OCI-LY1 (cell line): ENCODE data around the gene GALNT13.

Source experiments
- EZH2 ChIP-seq: fragments of 200-600 bp; sonication (generic), shearing (Covaris generic); IDR thresholded peaks from 2 replicates; pipeline ENCODE4 v1.8.0; 2017; ENCODE audit warnings: borderline replicate concordance, mixed run types, mild to moderate bottlenecking, antibody characterized with exemption, low read length, moderate library complexity, mixed read lengths
- TF ChIP-seq, protein P1 (sequence below): fragments of 200-600 bp; sonication (generic), shearing (Covaris generic); IDR thresholded peaks from 2 replicates; pipeline ENCODE4 v1.5.1; 2017; ENCODE audit warnings: mild to moderate bottlenecking, antibody characterized with exemption, low read length, moderate library complexity, mixed read lengths

DNA sequence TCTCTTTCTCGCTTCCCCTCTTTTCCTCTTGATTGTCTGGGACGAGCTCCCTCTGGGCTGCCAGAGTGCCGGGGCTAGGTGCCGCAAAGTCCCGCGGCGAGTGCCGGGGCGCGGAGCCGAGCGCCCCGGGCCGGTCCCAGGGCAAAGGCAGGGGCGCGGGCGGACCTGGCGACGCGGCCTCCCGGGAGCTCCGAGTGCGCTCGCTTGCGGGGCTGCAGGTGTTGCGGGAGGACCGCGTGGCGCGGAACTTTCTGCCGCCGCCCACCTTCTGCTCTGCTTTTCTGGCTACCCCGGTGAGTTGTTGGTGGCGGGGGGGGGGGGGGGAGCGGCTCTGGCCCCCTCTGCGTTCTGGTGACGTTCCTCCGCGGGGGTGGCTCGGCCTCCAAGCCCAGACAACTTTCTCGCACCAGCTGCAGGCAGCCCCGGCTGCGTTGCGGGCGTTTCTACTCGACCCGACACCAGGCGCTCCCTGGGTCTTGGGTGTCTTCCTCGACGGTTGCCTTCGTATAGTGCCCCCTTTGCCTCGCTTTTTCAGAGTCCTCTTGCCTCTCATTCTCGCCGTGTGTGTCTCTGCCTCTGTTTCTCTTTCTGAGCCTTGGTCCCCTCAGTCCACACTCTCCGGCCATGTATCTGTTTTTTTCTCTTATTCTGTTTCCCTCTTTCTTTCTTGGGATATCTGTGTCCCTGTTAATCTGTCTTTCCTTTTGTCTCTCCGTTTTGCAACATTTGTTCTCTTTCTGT lies 759 bp downstream of the GALNT13 start:
- TF ChIP-seq, protein P1, sequence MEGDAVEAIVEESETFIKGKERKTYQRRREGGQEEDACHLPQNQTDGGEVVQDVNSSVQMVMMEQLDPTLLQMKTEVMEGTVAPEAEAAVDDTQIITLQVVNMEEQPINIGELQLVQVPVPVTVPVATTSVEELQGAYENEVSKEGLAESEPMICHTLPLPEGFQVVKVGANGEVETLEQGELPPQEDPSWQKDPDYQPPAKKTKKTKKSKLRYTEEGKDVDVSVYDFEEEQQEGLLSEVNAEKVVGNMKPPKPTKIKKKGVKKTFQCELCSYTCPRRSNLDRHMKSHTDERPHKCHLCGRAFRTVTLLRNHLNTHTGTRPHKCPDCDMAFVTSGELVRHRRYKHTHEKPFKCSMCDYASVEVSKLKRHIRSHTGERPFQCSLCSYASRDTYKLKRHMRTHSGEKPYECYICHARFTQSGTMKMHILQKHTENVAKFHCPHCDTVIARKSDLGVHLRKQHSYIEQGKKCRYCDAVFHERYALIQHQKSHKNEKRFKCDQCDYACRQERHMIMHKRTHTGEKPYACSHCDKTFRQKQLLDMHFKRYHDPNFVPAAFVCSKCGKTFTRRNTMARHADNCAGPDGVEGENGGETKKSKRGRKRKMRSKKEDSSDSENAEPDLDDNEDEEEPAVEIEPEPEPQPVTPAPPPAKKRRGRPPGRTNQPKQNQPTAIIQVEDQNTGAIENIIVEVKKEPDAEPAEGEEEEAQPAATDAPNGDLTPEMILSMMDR, result no peak
- no peak for TF ChIP-seq EZH2
